ENCODE results near the gene STAMBPL1.
"Not testable (repeated sequence)": the region's sequence is repeated elsewhere in the genome, so short reads cannot be mapped to it uniquely, and the experiment has no call there.

STAMBPL1 gene

GRCh38 chr10:88858491-88858890 is 21.6 kb upstream of the STAMBPL1 start:
- no peak for DNase-seq

- DNase-seq, result no peak
These were observed 19.0 kb upstream of the STAMBPL1 start for GRCh38 chr10:88861036-88861435.

GRCh38 chr10:88865281-88865876 is 14.7 kb upstream of the STAMBPL1 start:
- DNase-seq, result no peak

GRCh38 chr10:88866454-88866853 is 13.6 kb upstream of the STAMBPL1 start:
- no peak for DNase-seq

- no peak for DNase-seq
These were observed 10.0 kb upstream of the STAMBPL1 start for GRCh38 chr10:88870089-88870488.

GRCh38 chr10:88873757-88874156 is 6.3 kb upstream of the STAMBPL1 start:
- no peak for DNase-seq

- DNase-seq, result no peak
These were observed 5.8 kb upstream of the STAMBPL1 start for GRCh38 chr10:88874281-88874680.

- no peak for DNase-seq
These were observed 5.0 kb upstream of the STAMBPL1 start for GRCh38 chr10:88875081-88875480.

GRCh38 chr10:88877298-88877697 is 2.7 kb upstream of the STAMBPL1 start:
- no peak for DNase-seq

GRCh38 chr10:88880282-88881076 is 434 bp downstream of the STAMBPL1 start:
- DNase-seq, result peak in 1 of 2 experiments; percentile 33

GRCh38 chr10:88881320-88881719 is 1.3 kb downstream of the STAMBPL1 start:
- no peak for DNase-seq

GRCh38 chr10:88881922-88882645 is 2.0 kb downstream of the STAMBPL1 start:
- DNase-seq, result no peak

GRCh38 chr10:88882646-88883447 is 2.8 kb downstream of the STAMBPL1 start:
- DNase-seq, result not testable (repeated sequence)

- DNase-seq, result no peak
These were observed 3.4 kb downstream of the STAMBPL1 start for GRCh38 chr10:88883448-88883809.

- DNase-seq, result no peak
These were observed 6.5 kb downstream of the STAMBPL1 start for GRCh38 chr10:88886557-88886956.

- no peak for DNase-seq
These were observed 8.9 kb downstream of the STAMBPL1 start for GRCh38 chr10:88888810-88889445.

- DNase-seq, result no peak
These were observed 9.7 kb downstream of the STAMBPL1 start for GRCh38 chr10:88889559-88890337.

- DNase-seq, result no peak
These were observed 10.8 kb downstream of the STAMBPL1 start for GRCh38 chr10:88890681-88891381.

GRCh38 chr10:88892222-88892967 is 12.3 kb downstream of the STAMBPL1 start:
- DNase-seq, result no peak

GRCh38 chr10:88893611-88894010 is 13.6 kb downstream of the STAMBPL1 start:
- no peak for DNase-seq
